Glomerular visceral epithelial cell (primary cell): ENCODE data around the gene C5orf63.
"Not testable (repeated sequence)": the region's sequence is repeated elsewhere in the genome, so short reads cannot be mapped to it uniquely, and the experiment has no call there.

Source experiments
- DNase-seq: peaks from one replicate; pipeline ENCODE4 v3.0.0-alpha.2; 2016; ENCODE audit errors: extremely low spot score

C5orf63 gene

DNA sequence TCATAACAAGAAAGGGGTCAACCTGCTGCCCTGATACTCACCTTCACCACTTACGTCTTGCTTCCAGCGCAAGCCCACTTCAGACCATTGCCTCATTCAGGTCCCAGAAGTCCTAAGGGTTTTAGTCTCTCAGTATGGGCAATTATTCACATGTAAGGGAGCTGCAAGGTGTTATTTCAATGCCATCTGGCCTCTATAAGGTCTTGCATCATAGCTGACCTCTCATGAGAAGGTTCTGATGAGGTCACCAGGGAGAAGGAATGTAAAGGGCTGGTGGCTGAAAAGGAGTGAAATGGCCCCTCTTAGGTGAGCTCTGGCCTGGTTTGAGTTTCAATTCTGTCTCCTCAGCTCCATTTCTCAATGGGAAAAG, 41.5 kb downstream of the C5orf63 start:
- peak; percentile 30 for DNase-seq

DNA sequence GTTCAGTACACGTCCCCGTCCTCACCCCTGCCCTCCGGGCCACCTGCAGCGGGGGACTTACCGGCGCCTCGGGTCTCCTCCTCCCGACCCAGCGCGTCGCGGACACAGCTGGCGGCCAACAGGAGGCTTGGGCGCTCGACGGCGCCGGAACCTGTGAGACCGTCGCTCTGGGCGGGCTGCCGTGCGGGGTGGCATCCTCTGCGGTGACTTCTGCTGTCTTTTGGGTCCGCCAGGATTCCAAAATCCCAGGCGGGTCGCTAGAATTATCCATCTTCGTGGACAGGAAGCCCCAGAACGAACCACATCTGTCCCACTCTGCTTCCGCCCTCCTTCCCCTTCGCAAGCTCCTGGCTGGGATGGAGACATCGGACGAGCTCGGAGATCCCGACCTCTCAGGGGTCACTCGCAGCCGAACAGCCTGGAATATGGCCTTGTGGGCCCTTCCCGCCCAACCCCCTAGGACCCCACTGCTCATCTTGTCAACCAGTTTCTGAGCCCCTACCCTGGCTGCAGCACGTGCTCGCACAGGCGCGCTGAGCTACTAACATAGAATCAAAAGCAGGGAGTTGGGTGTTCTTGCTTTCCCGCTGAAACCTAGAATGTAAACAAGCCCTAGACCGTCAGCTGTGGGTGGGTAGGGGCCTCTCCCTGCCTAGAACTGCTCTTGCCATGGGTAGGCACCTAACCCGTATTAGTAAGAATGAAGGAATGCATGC, 42.0 kb downstream of the C5orf63 start:
- DNase-seq = no peak

- DNase-seq = peak; percentile 98
Observed at GRCh38 chr5:127030259-127031146, 42.8 kb downstream of the C5orf63 start, which contains the start of gene MARCHF3. Gene MARCHF3 (minus strand): TSS chr5:127030558. CDS start chr5:126918171, 112,387 bp downstream.

DNA sequence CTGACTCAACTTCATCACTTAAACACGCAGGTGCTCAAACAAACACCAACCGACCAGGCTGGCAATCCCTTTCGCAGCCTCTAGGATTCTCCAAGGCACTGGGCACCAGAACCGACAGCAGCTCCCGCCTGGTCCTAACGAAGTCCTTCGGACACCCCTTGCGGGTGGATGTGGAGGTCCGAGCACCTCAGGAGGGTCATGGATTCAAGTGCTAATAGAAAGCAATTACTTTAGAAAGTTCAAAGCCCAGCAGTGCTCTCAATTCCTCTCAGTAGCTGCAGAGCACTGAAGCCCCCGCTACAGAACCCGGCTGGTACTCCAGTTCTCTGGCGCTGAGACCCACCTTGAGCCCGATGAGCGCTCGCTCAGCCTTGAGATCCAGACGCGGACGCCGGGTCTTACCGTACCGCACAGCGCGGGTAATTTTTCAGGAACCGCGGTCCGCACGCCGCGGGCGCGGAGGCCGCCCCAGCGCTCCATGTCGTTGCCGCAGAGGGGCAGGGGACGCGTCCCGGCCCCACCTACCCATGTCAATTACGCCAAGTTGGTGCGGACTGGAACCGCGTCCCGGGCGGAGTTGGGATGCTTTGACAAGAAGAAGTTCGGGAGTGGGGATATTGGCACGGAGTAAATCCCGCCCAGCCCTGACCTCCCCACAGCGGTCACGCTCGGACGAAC, 43.6 kb downstream of the C5orf63 start:
- DNase-seq = peak; percentile 83

GRCh38 chr5:127028822-127029457, 44.4 kb downstream of the C5orf63 start:
- DNase-seq = no peak

GRCh38 chr5:127027539-127027938, 45.8 kb downstream of the C5orf63 start:
- no peak for DNase-seq

DNA sequence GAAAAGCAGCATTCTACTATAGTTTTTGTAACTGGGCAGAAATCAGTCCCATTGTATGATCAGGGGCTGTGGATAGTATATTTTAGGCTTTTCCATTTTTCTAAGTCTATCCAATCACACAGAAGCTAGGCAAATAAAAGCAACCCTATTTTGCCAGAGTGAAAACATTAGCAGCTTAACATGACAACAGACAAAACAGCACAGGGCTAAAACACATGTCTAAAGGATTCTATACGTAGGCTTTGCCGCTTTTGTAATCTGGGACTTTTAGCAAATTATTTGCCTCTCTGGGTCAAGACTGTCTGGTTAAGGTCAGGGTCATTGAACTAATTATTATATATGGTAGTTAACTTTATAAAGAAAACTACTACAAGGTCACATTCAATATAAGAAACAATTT, 47.1 kb downstream of the C5orf63 start:
- DNase-seq = no peak

DNA sequence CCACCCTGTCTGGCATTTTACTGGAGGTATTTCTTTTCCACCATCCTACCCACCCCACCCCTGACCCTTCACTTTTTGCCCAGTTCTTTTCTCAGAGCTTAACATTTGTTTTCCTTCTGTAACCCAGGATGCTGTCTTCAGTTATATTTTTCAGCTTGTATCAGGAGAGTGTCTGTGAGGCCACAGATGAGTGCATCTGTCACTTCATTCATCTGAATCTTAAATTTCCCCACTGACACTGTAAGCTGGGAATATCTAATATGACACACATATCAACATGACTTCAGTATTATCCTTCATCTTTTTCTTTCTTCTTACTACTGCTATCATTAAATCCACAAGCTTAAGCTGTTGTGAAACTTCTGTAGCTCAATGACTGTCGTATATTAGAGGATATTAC, 47.8 kb downstream of the C5orf63 start:
- no peak for DNase-seq

- DNase-seq = no peak
Observed at GRCh38 chr5:127024821-127025220, 48.5 kb downstream of the C5orf63 start.

- not testable (repeated sequence) for DNase-seq
Observed at GRCh38 chr5:127023552-127024191, 49.6 kb downstream of the C5orf63 start.

DNA sequence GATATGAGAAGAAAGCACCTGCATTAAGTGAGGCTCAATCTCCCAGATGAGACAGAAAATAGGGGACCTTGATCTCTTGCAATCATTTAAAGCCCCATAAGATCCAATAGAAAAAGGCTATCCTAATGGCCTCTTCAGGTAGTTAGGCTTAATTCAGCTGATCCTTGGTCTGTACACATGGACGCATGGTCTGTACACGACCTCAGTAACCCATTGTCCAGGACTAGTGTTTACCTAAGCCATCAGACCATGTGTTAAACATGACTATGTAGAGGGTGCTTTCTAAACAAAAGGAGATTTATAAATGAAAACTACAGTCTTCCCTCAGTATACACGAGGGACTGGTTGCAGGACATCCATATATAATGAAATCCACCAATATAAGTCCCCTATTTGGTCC, 50.5 kb downstream of the C5orf63 start:
- DNase-seq = no peak

DNA sequence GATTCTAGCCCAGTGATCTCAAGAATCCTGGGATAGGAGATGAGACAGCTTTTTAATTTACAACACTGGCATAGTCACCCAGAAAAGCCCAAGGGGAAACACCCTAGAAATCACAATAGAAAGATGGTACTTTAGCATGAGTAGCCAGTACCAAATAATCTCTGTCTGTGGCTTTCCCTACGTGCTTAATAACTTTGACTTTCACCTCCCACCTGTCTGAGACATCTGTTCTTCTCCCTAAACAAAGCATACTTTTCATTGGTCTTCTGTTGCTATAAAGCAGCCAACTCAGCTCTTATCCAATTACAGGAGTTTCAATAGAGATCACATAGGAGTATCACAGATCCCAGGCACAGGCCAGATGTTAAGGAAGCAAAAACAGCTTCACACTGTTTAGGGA, 53.4 kb downstream of the C5orf63 start:
- DNase-seq = no peak

DNA sequence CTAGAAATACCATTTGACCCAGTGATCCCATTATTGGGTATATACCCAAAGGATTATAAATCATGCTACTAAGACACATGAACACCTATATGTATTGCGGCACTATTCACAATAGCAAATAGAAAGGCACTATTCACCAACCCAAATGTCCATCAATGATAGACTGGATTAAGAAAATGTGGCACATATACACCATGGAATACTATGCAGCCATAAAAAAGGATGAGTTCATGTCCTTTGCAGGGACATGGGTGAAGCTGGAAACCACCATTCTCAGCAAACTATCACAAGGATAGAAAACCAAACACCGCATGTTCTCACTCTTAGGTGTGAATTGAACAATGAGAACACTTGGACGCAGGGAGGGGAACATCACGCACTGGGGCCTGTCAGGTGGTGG, 56.6 kb downstream of the C5orf63 start:
- DNase-seq = not testable (repeated sequence)

DNA sequence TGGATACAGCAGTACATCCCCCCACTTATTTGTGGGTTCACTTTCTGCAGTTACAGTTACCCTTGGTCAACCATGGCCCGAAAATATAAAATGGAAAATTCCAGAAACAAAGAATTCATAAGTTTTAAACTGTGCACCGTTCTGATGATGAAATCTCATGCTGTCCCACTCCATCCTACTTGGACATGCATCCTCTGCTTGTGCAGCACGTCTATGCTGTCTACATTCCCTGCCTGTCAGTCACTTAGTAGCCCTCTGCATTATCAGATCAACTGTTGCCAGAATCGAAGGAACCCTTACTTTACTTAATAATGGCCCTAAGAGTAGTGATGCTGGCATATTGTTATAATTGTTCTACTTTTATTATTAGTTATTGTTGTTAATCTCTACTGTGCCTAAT, 57.6 kb downstream of the C5orf63 start:
- DNase-seq = no peak

DNA sequence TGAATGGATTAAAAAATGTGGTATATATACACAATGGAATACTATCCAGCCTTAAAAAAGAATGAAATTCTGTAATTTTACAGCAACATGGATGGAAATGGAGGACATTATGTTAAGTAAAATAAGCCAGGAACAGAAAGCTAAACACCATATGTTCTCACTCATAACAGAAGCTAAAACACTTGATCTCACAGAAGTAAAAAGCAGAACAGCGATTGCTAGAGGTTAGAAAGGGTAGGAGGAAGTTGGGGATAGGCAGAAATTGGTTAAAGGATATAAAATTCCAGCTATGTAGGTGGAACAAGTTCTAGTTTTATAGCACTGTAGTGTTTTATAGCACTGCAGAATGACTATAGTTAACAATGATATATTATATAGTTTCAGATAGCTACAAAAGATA, 58.7 kb downstream of the C5orf63 start:
- no peak for DNase-seq

DNA sequence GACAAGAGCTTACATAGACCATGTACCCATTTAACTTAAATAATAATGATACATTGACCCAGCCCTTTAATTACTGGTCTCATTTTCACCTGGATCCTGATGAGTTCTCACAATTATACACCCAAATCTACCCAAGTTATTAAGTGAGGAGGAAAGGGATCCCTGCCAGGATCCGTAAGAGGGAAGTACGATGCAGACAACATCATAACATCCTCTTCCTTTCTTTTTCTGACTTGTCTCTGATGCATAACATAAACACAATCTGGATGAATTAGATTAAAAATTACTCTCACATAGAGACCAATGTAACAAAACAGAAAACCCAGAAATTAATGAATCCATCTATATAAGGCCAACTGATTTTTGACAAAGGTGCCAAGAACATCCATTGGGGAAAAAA, 59.9 kb downstream of the C5orf63 start:
- no peak for DNase-seq

DNA sequence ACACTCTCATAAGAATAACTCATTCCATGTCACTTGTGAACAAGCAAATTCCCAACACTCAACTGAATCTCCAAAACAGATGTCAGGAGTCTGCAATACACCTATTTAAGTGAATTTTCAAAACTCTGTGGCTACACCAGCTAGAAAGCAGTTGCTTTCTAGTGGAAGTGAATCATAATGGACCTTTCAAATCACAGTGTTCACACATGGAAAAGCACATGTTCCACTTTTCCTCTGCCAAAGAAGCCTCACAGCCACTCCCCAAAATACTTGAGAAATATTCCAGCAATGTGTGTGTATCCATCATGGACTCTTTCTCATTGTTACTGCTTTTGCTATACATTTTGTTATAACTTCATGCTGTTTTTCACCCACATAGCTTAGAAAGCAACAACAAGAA, 60.4 kb downstream of the C5orf63 start:
- DNase-seq = peak; percentile 61

DNA sequence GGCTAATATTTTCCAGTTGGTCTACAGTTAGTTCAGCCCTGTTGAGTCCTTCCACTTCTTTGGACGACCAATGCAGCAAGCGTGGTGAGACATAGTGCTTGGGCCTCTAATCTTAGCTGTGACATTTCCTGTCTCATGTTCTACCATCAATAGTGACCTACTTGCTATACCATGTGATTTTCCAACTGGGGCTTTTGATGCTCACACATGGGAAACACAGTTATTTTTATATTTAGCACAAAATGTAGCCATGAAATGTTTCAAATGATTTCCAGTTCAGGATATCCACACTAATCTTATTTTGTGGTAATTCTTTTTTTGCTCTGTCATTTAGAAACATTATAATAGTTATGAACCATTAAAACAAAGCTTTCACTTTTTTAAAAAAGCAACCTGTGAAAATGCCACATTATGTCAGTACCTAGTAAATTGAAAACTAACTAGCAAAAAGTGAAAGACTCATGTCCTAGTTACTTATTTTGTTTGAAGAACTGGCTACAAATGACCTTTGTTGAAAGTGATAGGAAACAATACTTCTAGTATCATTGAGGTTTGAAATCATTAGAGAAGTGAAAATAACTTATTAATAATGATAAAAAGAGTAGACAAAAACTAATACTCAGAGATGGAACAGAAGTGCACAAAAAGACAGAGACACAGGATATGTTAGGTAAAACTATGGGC, 61.2 kb downstream of the C5orf63 start:
- peak; percentile 49 for DNase-seq

DNA sequence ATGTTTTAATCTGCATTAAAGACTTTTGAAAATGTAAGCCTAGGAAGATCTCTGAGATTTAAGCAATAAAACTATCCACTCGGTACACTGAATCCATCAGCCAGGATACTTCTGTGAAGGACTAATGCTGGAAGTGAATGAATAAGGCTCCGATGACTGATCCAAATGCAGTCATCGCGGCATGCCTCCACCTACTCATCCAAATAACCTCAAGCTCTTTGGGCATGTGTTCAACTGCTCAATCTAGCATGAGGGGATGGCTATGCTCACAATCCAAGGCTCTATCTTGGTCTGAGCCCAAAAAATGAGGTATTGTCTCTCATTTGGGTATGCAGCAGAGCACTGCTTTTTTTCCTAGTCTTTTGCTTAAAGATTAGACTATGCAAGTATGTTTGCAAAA, 62.1 kb downstream of the C5orf63 start:
- peak; percentile 95 for DNase-seq

DNA sequence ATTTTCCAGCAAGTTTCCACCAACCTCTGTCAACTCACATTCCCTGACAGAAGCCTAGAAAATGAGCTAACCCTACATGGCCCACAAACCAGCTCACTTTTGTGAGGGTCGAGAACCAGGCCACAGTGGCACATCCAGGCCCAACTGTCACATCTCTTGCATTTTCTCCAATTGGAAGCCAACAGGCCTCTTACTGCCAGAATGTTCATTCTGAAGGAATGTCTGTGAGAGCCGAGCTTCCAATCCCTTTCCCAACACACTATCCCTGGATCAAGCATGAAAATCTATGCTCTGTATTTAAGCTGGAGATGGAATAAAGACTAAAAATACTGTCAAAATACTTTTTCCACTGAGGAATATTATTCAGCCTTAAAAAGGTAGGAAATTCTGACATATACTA, 62.9 kb downstream of the C5orf63 start:
- DNase-seq = no peak

DNA sequence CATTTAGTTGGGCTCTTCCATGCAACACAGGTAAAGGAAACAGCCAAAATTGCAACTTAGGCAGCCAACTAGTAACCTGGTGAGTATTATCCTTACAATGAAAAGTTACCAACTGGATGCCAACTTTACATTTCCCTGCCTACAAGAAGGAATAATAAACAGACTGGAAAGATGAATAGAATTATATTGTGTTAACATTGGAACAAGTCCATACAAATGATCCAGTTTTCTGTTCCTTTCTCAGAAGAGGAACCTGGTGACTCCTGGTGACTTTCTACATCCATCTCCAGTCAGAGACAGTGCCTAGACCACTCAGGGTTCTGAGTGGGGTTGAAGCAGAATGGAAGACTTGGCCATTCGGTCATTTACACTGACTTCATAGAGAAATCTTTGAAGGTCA, 63.5 kb downstream of the C5orf63 start:
- no peak for DNase-seq
